ENCODE measurements around the gene ESRRB.

DNA sequence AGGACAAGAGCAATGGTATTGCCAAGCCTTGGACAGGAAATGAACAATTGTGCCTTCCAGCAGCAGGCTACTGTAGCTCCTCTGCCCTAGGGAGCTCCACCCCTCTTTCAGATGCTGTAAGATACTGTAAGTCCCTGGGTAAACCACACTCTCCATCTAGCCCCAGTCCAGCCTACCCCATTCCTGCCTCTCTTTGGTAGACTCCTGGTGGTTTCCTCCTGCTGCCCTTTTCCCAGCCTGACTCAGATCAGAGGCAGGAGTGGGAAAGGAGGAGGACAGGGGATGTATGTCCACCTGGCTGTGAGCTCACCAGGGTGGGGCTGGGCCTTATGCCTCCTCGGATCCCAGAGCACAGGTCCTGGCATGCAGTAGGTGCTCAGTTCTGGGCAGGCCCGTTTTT lies 174.6 kb downstream of the ESRRB start:
- TF ChIP-seq ZNF639 (tag by site-specific recombination; IDR thresholded peaks at IDR 0.05), result no peak
- no peak for TF ChIP-seq ZNF544 (tag by site-specific recombination; IDR thresholded peaks at IDR 0.05)
- TF ChIP-seq ZNF174 (tag by site-specific recombination; IDR thresholded peaks at IDR 0.05), result no peak
- TF ChIP-seq SP3 (tag by site-specific recombination; IDR thresholded peaks at IDR 0.05), result no peak
- no peak for TF ChIP-seq ZNF175 (tag by site-specific recombination; IDR thresholded peaks at IDR 0.05)
- TF ChIP-seq, protein P1, sequence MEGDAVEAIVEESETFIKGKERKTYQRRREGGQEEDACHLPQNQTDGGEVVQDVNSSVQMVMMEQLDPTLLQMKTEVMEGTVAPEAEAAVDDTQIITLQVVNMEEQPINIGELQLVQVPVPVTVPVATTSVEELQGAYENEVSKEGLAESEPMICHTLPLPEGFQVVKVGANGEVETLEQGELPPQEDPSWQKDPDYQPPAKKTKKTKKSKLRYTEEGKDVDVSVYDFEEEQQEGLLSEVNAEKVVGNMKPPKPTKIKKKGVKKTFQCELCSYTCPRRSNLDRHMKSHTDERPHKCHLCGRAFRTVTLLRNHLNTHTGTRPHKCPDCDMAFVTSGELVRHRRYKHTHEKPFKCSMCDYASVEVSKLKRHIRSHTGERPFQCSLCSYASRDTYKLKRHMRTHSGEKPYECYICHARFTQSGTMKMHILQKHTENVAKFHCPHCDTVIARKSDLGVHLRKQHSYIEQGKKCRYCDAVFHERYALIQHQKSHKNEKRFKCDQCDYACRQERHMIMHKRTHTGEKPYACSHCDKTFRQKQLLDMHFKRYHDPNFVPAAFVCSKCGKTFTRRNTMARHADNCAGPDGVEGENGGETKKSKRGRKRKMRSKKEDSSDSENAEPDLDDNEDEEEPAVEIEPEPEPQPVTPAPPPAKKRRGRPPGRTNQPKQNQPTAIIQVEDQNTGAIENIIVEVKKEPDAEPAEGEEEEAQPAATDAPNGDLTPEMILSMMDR (tag by site-specific recombination; IDR thresholded peaks at IDR 0.05), result no peak
- TF ChIP-seq MZF1 (tag by site-specific recombination; IDR thresholded peaks at IDR 0.05; ENCODE audit: borderline replicate concordance), result no peak
- TF ChIP-seq ZNF138 (tag by site-specific recombination; IDR thresholded peaks at IDR 0.05; ENCODE audit: borderline replicate concordance), result no peak
- TF ChIP-seq ZSCAN23 (tag by site-specific recombination; IDR thresholded peaks at IDR 0.05), result no peak
- TF ChIP-seq ZNF274 (IDR thresholded peaks at IDR 0.05; ENCODE audit: low read length), result no peak
- no peak for TF ChIP-seq ZNF274 (tag by site-specific recombination; IDR thresholded peaks at IDR 0.05; ENCODE audit: borderline replicate concordance)
- TF ChIP-seq ZNF629 (tag by site-specific recombination; IDR thresholded peaks at IDR 0.05), result no peak
- TF ChIP-seq ZNF292 (tag by site-specific recombination; IDR thresholded peaks at IDR 0.05; ENCODE audit: borderline replicate concordance, low read depth), result no peak
- TF ChIP-seq ZBTB26 (tag by site-specific recombination; optimal IDR thresholded peaks at IDR 0.05), result no peak
